Ecto neural progenitor cell (in vitro differentiated cells): ENCODE results near the gene CFAP74.
A peak's percentile ranks its signal among the peaks of the same experiment; 100 is the strongest.
"Not testable (repeated sequence)": the region's sequence is repeated elsewhere in the genome, so short reads cannot be mapped to it uniquely, and the experiment has no call there.

ENCODE experiments used
- DNase-seq: peaks from one replicate; pipeline ENCODE4 v3.0.0-alpha.2; 2018; ENCODE audit warnings: low spot score

Gene CFAP74

GRCh38 chr1:1894354-1895059 is 109.1 kb downstream of the CFAP74 start:
- DNase-seq, result no peak

DNA sequence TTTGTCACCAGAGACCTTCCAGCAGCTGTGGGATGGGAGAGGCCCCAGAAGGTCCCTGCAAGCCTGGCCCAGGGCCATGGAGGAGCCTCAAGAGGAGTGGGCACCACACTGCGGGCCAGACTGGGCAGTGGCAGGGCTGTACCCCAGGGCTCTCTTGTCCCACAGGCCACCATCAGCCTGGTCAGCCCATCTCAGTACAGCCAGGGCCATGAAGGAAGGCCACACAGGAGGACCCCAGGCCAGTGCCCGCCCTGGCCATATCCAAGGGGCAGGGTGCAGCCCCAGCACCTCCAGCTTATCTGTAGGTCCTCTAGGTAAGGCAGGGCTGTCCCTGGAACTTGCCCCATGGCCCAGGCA is 109.6 kb downstream of the CFAP74 start:
- no peak for DNase-seq

- no peak for DNase-seq
Observed at GRCh38 chr1:1893291-1893985, 110.1 kb downstream of the CFAP74 start.

- no peak for DNase-seq
Observed at GRCh38 chr1:1892763-1893120, 110.8 kb downstream of the CFAP74 start.

DNA sequence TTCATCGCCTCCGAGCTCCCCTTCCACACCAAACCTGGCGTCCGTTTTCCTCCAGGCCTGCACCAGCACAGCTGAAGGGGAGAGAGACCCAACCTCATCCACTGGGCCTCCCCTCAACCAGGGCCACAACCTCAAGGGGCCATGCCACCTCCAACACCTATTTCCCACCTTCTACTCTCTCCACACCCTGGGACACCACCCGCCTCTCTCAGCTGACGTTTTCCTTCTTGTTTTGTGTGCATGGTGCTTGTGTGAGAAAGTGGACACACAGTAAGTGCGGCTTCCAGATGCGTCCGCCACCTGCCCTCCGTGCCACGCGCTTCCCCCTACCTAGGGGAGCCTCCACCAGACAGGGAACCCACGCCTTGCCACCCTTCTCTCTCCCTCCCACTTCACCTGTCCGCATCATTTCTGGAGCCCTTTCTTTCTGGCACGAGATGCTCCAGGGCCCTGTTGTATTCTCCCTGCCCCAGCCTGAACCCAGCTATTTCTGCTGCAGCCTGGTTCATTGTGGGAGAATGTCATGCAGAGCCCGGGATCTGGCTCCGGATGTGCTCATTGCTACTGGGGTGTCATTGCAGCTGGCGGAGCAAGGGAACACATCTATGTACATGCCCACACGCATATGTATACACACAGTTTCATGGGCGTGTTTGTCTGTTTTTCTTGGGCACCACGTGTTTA is 111.4 kb downstream of the CFAP74 start:
- DNase-seq, result no peak

GRCh38 chr1:1891349-1892078 is 112.1 kb downstream of the CFAP74 start:
- DNase-seq, result peak; percentile 76

GRCh38 chr1:1890506-1891348 is 112.9 kb downstream of the CFAP74 start, which contains the start of gene GNB1:
GNB1 (minus strand) TSS chr1:1891087; CDS start chr1:1825453, 65,634 bp downstream.
- peak; percentile 92 for DNase-seq

DNA sequence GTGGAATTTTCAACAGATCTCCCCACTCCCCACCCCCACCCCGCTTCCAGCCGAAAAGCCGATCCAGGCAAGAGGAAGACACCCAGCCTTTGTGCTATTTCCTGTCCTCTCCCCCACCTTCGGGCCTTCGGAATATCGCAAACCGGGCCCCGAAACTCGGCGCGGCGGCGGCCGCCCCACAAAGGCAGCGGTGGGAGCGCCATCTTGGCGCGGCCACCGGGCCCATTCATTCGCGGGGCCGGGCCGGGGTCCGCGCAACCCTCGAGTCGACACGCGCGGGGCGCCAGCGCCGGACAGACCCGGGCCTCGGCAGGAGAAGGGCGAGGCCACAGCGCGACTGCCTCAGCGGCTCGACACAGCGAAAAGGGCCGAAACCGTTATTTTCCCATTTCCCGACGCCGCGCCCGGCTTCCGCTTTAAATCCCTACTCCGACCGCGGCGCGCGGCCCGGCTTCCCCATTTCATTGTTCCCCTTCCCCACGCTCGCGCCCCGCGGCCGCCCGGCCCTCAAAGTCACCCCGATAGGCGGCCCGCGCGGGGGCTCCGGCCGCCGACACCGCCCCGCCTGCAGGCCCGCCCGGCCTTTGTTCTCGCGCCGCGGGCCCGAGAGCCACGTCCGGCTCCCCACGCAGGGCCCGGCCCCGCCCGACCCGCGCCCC is 113.6 kb downstream of the CFAP74 start:
- no peak for DNase-seq

DNA sequence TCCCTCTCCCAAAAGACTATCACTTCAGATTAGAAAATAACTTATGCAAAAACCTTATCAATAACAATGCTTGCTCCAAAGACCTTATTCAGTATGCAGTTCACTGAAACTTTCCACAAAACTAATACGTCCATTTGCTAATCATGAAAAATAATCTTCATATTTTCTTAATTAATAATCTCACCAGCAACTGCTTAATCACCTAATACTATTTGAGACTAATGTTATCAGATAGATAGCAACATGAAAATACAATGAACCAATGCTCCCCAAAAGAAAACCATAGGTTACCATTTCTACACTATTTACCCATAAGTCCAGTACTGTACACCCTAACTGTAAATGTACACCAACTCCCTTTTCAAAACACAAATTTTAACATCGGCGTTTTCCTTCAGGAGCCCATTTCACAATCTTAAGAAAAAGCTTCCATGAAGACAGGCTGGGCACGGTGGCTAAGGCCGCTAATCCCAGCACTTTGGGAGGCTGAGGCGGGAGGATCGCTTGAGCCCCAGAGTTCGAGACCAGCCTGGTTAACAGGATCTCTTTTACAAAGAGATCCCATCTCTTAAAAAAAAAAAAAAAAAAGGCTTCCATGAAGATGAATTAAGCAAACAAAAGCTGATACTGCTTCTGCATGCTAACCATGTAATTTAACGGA is 114.4 kb downstream of the CFAP74 start:
- DNase-seq, result no peak

DNA sequence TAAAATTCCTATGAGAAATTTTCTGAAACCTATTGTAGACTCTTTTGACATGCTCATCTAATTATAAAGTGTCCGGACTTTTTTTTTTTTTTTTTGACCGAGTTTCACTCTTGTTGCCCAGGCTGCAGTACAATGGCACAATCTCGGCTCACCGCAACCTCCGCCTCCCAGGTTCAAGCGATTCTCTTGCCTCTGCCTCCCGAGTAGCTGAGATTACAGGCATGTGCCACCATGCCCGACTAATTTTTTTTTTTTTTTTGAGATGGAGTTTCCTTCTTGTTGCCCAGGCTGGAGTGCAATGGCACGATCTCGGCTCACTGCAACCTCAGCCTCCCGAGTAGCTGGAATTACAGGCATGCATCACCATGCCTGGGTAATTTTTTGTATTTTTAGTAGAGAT is 119.7 kb downstream of the CFAP74 start:
- DNase-seq, result not testable (repeated sequence)

DNA sequence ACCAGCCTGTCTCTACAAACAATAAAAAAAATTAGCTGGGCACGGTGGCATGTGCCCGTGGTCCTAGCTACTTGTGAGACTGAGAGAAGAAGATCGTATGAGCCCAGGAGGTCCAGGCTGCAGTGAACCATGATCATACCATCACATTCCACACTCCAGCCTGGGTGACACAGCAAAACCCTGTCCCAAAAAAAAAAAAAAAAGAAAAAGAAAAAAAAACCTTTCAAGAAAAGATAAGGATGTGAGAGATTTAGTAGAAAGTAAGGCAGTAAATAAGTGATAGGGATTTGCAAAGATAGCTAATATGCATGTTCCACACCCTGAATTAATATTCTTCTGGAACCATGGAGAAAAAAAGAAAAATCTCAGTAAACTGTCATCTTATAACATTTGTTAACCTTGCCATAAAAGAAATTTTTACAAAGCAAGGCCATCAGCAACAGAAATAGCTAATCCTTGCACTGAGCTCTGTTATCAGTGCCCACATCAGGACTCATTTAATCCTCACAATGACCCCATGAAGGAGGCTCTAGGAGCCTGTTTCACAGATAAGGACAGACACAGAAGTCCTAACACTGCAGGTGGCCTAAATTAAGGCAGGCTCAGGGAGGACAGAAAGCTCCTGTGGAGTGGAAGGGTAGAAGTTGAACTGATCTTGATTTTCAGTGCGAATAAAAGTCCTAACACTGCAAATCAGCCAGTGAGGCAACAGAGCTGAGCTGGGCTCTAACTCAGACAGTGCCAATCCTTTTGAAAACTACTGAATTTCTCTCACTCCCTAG is 120.3 kb downstream of the CFAP74 start:
- no peak for DNase-seq

DNA sequence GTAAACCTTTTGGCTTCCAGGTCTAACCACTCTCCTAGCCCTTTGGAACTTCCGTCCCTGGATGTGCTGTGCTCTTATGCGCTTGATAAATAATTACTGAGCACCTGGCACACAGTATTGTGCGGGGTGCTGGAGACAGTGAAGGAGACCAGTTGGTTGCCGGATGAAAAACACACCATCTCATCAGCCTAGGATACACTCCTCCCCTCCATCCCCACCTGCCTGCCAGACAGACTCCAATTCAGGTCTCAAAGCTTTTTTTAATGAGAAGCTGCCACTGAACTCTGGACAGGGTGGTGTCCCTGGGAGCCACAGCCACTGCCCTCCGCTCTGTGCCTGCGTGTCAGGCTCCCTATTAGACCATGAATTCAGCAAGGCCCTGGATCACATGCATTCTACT is 121.9 kb downstream of the CFAP74 start:
- DNase-seq, result no peak

DNA sequence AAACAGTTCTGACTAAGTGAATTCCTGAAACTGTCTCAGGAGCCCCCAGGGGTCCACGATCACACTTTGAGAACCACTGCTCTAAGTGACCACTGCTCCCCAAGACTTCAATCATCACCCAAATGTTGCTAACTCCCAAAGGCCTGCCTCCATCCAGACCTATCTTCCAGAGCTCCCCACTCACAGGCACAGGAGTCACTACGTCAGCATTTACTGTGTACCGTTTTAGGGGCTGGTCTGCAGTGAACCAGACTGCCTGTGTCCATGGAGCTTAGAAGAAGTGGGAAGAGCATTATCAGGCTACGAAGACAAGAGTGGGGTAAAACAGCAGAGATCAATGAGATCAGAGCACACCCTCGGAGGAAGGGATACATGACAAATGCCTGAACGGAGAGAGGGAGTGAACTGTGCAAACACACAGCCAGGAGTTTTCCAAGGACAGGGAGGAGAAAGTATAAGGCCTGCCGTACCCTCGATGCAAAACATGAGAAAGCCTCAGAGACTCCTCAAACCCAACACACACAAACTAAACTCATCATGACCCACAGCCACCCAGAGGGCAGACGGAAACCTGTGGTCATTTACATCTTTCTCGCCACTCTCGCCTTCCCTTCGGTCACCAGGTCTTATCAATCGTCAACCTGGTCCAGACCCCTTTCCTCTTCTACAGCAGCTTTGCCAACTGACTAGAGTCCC is 122.8 kb downstream of the CFAP74 start:
- no peak for DNase-seq

DNA sequence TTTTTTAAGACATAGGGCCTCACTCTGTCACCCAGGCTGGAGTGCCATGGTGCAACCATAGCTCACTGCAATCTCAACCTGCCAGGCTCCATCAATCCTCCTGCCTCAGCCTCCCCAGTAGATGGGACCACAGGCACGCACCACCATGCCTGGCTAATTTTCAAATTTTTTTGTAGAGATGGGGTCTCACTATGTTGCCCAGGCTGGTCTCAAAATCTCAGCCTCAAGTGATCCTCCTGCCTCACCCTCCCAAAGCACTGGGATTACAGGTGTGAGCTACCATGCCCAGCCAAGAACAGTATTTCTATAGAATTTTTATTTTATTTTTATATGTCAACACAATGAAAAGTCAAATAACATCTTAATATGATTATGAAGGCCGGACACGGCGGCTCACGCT is 123.6 kb downstream of the CFAP74 start:
- DNase-seq, result no peak

GRCh38 chr1:1877865-1878436 is 125.6 kb downstream of the CFAP74 start:
- DNase-seq, result no peak

DNA sequence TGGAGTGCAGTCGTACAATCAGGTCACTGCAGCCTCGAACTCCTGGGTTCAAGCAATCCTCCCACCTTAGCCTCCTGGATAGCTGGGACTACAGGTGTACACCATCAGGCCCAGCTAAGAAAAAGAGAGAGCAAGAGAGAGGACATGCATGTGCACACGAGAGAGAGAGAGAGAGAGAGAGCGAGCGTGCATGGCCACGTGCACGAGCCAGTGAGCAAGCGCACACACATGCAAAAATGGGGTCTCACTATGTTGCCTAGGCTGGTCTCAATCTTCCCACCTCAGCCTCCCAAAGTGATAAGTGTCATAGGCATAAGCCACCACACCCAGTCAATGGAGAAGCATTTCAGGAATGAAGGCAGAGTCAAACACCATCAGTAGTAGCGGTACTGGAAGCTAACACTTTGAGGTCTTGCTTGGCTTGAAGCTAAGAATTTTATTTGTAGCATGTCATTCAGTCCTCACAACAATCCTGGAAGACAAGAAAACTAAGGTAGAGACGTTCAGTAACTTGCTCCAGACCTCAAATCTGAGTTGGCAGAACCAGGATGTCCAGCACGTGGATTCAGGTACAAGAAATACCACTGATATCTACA is 127.2 kb downstream of the CFAP74 start:
- DNase-seq, result no peak

DNA sequence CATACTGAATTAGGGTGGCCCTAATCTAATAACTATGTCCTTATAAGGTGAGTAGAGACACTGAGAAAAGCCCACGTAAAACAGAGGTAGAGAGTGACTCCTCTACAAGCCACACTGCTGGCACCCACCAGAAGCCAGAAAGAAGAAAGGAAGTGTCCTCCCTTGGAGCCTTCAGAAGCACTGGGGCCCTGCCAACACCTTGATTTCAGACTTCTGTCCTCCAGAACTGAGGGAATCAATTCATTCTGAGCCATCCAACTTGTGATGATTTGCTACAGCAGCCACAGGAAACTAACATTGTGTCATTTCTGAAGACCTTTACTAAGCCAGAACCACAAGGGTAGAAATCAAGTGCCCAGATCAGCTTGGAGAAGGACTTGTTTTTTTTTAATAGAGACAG is 127.7 kb downstream of the CFAP74 start:
- DNase-seq, result no peak

- no peak for DNase-seq
Observed at GRCh38 chr1:1874901-1875300, 128.7 kb downstream of the CFAP74 start.
